ENCODE data around the gene APOBEC3B.
"Not testable (repeated sequence)": the region's sequence is repeated elsewhere in the genome, so short reads cannot be mapped to it uniquely, and the experiment has no call there.

The APOBEC3B gene

DNA sequence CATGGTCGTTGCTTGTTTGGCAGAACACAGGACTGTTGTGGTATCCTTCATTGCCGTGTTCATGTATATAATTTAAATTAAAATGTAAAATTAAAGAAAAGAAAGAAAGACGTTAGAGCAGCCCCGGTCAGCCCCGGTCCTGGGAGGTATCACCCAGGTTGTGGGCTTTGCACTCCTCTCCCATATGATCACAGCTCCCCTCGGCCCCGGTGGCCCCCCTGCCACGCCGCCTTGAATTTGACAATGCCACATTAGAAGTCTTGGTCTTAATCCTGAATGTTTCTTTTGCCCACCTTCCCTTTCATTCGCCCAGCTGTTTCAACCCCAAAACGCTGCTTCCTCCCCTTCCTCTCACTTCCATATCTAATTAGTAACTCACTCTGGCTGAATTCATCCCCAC, 13.3 kb upstream of the APOBEC3B start:
- DNase-seq: no peak

DNA sequence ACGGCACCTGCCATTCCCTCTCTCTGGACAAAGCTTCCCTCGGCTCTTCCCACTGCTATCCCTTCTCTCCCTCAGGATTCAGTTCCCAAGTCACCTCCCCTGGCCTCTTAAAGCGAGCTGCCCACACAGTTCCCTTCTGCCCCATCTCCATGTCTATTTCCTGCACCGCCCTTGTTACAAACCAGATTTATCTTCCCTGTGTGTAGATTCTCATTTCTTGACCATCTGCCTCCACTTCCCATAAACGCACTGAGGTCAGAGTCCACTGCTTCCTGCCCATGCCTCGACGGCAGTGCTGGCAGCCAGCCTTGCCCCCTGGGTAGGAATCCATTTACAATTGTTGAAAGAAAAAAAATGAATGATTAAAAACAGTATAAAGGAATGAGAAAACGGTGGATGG, 11.6 kb upstream of the APOBEC3B start:
- no peak for DNase-seq

DNA sequence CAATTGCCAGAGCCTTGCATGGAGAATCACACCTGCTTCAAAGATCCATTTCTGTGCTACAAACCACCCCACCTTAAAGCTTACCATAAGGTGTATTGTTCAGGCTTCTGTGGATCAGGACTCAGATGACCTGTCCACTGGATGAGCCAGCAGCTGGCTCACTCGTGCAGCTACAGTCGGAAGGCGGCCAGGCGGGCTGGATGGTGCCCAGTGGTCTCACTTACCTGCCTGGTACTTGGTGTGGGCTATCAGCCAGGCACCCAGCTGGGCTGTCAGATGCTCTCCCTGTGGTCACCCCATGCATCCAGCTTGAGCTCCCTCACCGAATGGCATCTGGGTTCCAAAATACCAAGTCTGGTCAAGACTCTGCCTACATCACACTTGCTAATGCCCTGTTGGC, 10.9 kb upstream of the APOBEC3B start:
- no peak for DNase-seq

- no peak for DNase-seq
Measured at GRCh38 chr22:38971791-38972190, 10.4 kb upstream of the APOBEC3B start.

- DNase-seq: no peak
Measured at GRCh38 chr22:38972558-38972957, 9.6 kb upstream of the APOBEC3B start.

DNA sequence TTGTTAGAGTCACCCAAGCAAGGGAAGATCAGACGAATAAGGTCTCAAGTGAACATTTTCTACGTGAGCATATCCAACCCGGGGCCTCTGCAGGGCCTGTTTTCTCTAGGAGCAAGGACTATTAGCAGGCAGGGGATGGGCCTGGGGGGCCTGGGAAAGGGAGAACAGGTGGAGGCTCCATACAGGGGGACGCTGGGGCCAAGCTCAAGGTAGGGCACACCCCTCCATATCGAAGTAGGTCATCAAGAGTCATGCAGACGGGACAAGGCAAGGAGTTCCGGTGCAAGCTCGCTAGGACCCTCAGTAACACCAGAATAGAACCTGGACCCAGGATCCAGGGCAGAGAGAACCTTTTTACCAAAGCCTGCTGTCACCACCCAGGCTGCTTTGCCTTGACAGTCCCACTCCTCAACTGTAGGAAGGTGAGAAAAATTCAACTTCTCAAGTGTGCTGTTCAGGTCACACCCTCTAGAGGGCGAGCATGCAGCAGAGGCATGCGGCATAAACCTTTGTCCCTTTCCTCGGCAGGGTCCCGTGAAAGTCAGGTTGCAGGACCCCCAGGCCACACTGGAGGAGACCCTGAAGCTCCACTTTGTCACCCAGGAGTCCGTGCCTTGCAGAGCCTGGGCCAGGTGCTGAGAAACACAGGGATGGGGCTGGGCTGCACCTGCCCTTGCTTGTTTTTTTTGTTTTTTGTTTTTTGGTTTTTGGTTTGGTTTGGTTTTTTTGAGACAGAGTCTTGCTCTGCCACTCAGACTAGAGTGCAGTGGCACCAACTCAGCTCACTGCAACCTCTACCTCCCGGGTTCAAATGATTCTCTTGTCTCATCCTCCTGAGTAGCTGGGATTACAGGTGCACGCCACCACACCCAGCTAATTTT, 8.6 kb upstream of the APOBEC3B start:
- DNase-seq: peak; percentile 45

GRCh38 chr22:38974170-38974825, 7.8 kb upstream of the APOBEC3B start:
- DNase-seq: no peak

- no peak for DNase-seq
Measured at GRCh38 chr22:38974826-38975175, 7.3 kb upstream of the APOBEC3B start.

DNA sequence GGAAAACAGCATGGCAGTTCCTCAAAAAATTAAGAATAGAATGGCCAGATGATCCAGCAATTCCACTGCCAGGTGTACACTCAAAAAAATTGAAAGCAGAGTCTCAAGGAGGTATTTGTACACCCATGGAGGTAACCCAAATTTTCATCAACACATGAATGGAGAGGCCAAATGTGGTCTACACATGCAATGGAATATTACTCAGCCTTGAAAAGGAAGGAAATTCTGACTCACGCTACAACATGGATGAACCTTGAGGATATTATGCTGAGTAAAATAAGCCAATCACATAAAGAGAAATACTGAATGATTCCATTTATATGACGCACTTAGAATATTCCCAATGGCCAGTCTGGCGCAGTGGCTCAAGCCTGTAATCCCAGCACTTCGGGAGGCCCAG, 4.9 kb upstream of the APOBEC3B start:
- DNase-seq: not testable (repeated sequence)

- DNase-seq: not testable (repeated sequence)
Measured at GRCh38 chr22:38980587-38980986, 1.6 kb upstream of the APOBEC3B start.

GRCh38 chr22:38981005-38981991, 849 bp upstream of the APOBEC3B start:
- DNase-seq: no peak

GRCh38 chr22:38984224-38984623, 2.1 kb downstream of the APOBEC3B start:
- DNase-seq: peak; percentile 5

- DNase-seq: not testable (repeated sequence)
Measured at GRCh38 chr22:38984784-38985757, 2.9 kb downstream of the APOBEC3B start.

DNA sequence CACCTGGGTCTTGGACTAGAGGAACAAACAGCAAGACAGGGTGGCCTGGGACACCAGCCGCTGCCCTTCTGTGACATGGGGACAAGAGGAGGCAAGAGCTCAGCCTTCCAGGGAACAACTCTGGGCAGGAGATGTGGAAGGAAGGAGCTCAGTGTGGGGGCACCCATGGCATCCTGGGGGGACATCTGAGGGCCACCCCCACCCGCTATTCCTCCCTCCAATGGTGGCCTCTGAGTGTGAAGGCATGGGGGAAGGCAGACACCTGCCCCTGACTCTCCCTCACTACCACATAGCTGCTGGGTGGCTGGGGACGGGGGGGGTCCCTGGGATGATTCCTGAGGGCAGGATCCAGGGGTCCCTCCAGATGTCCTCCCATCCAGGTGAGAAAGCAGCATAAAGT, 4.5 kb downstream of the APOBEC3B start:
- DNase-seq: no peak

- no peak for DNase-seq
Measured at GRCh38 chr22:38987171-38987895, 5.2 kb downstream of the APOBEC3B start.

- no peak for DNase-seq
Measured at GRCh38 chr22:38989466-38989865, 7.3 kb downstream of the APOBEC3B start.

- DNase-seq: not testable (repeated sequence)
Measured at GRCh38 chr22:38992871-38993371, 10.8 kb downstream of the APOBEC3B start.

GRCh38 chr22:38996105-38996504, 14.0 kb downstream of the APOBEC3B start:
- no peak for DNase-seq

DNA sequence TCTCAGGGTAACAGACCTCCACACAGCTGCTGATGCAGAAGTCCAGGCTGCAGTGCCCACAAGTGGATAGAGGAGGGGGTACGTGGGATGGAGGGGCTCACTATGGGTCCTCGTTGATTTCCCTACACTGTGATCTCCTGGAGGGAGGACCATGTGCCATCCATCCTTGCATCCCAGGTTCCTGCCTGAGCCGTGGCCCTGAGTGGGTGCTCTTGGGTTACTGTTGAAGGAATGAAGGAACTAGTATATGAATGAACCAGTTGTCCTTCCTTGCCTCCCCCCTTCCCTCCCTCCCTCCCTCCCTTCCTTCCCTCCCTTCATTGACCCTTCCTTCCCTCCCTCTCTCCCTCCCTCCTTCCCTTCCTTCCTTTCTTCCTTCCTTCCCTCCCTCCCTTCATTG, 15.4 kb downstream of the APOBEC3B start:
- no peak for DNase-seq

GRCh38 chr22:39003165-39003638, 21.1 kb downstream of the APOBEC3B start:
- DNase-seq: peak; percentile 47

DNA sequence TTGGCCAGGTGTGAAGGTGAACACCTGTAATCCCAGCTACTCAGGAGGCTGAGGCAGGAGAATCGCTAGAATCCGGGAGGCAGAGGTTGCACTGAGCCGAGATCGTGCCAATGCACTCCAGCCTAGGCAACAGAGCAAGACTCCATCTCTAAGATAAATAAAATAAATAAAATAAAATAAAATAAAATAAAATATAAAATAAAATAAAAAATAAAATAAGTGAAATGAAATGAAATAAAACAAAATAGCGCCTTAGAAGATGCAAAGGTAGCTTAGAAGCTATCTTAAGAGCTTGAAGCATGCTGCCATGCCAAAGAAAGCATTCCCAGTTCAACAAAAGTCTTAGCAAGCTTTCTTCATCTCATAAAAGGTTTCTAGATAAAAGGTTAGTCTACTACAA, 25.0 kb downstream of the APOBEC3B start:
- DNase-seq: no peak
